ENCODE results near the gene SMIM22.

SMIM22 gene, protein sequence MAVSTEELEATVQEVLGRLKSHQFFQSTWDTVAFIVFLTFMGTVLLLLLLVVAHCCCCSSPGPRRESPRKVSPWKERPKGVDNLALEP

GRCh38 chr16:4795181-4795827 is at the start of gene SMIM22:
SMIM22 (plus strand) TSS chr16:4795369; CDS start chr16:4795735, 366 bp downstream.
- DNase-seq = no peak

DNA sequence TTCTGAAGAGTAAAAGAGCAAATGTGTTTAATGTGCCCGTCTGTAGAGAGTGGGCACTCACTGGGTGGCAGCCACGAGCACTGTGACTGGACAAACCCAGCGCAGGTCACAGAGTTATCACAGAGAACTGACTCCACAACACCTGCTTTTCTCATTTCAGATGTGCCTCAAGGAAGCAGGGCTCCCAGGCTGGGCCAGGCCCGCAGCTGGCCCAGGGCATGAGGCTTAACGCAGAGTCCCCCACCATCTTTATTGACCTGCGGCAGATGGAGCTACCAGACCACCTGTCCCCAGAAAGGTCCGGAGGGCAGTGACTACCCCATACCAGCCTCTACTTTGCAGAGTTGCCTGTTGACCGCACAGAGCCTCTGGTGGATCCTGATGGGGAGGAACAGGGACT is 49.0 kb upstream of the SMIM22 start:
- no peak for DNase-seq

DNA sequence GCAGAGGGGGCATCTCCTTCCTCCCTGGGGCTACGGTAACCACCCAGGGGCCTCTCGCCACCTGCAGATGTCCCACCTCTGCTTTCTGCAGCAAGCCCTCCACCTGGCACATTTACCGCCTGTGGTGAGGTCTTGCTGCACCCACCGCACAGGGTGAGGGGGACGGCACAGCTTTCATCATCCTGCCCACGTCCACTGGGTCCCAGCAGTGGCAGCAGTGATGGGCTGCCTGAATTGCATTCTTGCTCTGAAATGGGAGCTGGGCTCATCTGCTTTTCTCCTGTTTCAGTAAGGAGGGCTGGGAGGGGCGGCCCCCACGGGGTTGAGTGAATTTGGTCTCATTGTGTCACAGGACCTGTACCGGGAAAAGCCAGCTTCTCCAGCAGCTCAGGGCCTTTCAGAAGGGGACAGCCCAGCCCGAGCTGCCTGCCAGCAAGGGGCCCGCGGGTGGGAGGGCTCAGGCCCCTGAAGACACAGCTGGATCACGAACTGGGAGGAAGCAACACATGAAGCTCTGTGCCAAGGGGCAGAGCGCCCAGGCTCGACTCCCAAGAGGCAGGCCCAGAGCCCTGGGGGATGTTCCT is 48.1 kb upstream of the SMIM22 start:
- no peak for DNase-seq

DNA sequence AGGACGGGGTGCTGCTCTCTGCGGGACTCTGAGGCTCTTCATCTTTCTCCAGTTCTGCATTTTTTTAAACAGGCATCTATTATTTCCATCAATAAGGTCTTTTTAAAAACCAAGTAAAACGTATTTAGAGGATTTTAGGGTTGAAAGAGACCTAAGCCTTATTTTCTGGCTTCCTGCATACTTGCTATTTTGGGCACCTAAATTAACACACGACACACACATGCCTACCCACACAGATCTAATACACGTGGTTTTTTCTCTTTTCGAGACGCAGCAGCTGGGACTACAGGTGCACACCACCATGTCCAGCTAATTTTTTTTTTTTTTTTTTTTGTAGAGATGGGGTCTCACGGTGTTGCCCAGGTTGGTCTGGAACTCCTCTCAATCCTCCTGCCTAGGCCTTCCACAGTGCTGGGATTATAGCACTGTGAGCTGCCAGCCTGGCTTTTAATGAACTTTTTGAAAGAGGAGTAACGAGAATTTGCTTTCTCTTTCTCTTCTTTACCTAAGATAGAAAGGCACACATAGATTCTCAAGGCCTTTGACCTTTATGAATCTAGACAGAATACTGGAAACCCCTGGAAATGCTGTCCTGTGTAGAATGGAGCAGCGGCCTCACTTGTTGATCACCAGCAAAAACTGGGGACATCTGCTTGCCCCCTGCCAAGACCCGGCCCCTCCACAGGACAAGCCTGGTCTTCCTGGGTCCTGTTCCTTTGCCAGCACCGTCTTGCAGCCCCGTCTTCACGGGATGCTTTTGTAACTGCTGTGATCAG is 47.1 kb upstream of the SMIM22 start:
- no peak for DNase-seq

DNA sequence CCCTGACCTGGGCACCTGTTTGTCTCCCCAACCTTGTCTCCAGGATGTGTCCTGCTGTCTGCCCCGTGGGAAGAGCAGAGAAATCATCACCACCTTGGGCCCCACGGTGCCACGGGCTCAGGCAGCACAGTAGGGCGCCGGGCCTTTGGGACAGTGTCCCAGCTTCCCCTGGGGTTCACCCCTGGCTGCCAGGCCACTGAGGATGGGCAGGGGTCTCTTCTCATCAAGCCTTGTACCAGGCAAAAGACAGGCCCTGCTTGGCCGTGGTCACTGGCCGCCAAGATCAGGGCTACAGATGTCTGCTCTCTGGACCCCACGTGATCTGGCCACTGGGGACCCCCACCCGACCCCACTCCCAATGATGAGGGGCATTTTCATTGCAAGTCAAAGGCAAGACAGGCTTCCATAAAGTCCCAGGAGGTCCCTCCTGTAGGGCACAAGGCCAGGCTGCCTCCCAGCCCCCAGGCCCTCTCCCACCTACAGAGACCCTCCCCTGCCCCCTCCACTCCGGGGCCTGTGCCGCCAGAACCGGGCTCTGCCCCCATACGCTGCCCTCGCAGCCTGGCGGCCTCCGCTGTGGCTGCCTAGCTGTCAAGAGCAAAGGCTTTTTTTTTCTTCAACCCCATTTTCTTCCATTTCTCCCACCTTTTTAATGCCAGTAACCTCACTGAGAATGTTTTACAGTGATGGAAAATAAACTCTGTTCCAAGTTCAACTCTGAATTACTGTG is 46.3 kb upstream of the SMIM22 start:
- no peak for DNase-seq

DNA sequence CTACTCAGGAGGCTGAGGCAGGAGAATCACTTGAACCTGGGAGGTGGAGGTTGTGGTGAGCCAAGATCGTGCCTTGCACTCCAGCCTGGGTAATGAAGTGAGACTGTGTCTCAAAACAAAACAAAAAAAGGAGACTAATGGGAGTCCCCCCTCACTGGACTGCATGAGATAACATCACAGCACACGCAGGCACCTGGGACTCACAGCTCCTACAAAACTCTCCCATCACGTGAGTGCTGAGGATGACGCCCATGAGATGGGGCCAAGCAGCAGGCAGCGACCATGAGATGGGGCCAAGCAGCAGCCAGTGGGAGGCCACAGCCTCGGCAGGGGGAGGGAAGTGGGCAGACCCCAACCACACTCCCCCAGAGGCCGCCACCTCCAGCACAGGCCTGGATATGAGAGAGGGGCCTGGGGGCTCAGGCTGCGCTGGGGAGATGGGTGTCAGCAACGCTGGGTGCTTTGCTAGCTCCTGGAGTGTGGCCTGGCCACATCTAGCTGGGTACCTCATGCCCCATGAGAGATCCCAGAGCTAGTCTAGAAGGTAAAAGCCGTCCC is 45.4 kb upstream of the SMIM22 start:
- DNase-seq = no peak

DNA sequence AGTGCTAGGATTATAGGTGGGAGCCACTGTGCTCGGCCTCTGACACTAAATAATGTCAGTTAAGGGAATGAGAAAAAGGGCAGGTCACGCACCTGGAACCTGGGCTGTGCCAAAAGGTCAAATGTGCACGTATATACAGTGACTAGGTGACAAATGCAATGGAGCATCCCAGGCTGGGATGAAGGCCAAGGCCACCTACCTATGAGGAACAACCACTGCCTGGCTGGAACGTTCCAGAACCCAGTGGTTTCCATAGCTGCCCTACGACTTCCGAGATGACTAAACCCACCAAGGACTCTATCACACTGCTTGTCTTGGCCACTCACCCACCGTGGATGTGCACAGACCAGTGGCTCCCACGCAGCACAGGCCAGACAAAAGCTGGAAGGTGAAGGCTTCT is 44.3 kb upstream of the SMIM22 start:
- DNase-seq = no peak

DNA sequence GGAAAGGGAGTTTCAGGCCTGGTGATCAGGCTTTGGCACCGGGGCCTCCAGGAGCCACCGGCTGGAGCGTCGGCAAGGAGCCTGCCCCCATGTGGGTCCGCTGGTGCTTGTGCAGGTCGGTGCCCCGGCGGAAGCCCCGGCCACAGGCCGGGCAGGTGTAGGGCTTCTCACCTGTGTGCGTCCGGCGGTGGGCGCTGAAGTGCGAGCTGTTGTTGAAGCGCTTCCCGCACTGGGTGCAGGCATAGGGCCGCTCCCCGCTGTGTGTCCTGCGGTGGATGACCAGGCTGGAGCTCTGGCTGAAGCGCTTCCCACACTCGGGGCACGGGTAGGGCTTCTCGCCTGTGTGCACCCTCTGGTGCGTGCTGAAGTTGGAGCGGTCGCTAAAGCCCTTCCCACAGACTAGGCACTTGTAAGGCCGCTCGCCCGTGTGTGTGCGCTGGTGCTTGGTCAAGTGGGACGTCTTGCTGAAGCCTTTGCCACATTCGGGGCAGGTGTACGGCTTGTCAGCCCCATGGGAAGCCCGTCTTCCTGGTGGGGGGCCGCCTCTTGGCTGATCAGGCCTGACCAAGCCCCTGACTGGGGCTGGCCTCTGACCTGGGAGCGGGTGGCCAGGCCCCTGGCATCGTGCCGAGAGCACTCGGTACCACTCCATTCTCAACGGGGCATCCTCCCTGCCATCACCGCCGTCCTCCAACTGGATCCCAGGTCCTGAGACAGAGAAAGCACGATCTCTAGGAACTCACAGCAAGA is 42.6 kb upstream of the SMIM22 start:
- DNase-seq = no peak

DNA sequence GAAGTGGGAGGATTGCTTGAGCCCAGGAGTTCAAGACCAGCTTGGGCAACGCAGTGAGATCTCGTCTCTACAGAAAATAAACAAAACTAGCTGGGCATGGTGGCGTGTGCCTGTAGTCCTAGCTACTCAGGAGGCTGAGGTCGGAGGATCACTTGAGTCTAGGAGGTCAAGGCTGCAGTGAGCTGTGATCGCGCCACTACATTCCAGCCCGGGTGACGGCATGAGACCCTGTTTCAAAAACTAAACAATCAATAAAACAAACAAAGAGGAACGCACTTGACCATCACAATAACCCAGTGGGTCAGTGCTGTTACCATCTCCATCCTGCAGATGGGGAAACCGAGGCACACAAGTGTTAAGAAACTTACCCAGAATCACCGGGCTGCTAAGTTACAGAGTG is 41.9 kb upstream of the SMIM22 start:
- no peak for DNase-seq

- DNase-seq = no peak
Observed at GRCh38 chr16:4754865-4755264, 40.3 kb upstream of the SMIM22 start.

DNA sequence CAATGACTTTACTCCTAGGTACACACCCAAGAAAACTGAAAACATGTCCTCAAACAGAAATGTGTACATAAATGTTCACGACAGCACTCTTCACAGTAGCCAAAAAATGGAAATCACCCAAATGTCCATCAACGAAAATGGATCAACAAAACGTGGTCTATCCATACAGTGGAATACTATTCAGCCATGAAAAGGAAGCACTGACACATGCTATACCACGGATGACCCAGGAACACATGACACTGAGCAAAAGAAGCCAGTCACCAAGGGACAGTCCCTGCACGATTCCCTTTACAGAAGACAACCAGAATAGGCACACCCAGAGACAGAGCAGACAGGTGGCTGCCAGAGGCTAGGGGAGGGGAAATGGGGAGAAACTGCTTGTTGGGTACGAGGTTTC is 39.5 kb upstream of the SMIM22 start:
- no peak for DNase-seq

DNA sequence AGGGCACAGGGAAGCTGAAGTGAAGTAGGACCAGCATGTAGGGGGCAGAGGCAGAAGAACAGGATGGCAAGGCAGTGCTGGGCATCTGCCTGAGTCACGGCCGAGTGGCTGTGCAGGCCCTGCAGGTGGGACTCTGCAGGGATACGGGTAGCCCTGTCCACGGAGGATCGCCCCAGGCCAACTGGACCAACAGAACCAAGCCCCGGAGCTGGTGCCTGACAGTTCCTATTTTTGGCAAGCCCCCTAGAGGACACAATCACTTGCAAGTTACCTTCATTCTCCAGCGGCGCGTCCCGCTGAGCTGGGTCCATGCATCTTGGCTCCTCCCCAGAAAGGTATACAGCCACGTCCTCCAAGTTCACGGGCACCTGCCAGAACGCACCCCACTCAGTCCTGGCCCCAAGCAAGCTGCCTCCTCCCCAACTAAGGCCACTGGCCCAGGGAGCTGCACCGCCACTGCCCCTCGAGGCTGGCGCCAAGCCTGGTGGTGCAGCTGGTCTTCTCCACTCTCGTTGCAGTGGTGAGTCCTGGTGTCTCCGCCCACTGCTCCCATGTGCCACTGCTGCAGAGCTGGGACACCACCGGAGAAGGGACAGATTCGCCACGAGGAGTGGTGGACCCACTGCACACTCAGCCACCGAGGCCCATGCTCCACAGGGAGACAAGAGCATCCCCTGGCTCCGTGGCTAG is 34.8 kb upstream of the SMIM22 start:
- no peak for DNase-seq

DNA sequence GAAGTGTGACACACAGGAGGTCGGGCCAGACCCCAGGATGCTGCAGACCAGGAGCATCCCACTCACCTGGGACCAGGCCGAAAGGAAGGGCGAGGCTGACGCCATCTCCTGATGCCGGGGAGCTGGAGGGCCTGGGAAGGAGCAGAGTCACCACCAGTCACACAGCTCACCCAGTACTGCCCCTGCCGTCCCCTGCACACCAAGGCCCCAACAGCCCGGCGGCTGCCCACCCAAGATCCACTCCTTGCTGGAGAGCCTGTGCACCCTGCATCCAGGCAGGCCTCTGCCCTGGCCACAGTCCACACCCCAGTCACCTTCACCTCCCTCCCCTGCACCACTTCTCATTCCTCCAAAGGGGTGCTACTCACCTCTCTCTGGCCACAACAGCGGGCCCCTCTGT is 33.0 kb upstream of the SMIM22 start:
- DNase-seq = no peak

GRCh38 chr16:4763791-4764190 is 31.4 kb upstream of the SMIM22 start:
- DNase-seq = no peak

DNA sequence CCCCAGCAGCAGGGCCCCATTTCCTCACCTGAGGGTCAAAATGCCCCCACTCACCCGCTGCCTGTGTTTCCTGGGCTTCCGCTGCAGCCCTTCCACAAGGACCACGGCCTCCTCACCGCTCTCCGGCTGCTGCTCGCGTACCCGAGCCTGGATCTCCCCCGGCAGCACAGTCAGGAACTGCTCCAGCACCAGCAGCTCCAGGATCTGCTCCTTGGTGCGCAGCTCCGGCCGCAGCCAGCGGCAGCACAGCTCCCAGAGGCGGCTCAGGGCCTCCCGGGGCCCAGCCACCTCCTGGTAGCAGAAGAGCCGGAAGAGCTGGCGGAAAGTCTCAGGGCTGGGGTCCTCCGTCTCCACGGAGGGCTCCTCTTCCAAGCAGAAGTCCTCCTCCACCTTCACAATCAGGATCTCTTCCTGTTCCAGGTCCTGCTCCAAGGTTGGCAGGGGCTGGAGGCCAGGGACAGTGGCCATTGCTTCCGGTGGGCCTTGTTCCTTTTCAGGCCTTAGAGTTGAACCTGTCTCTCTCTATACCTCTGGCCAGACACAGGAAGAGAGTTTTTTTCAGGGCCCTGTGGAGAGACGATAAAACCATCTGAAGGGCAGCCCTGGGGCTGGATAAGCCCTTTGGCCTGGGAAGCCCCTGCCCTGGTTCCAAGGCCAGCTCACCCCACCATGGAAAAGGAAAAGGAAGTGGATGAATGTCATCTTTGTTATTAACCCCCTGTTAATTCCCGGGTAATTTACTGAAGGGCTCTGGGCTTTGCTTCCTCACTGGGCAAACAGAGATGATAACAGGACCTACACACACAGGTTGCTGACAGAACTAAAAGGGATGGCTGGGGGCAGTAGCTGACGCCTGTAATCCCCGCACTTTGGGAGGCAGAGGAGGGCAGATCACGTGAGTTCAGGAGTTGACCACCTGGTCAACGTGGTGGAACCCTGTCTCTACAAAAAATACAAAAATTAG is 29.4 kb upstream of the SMIM22 start:
- no peak for DNase-seq

DNA sequence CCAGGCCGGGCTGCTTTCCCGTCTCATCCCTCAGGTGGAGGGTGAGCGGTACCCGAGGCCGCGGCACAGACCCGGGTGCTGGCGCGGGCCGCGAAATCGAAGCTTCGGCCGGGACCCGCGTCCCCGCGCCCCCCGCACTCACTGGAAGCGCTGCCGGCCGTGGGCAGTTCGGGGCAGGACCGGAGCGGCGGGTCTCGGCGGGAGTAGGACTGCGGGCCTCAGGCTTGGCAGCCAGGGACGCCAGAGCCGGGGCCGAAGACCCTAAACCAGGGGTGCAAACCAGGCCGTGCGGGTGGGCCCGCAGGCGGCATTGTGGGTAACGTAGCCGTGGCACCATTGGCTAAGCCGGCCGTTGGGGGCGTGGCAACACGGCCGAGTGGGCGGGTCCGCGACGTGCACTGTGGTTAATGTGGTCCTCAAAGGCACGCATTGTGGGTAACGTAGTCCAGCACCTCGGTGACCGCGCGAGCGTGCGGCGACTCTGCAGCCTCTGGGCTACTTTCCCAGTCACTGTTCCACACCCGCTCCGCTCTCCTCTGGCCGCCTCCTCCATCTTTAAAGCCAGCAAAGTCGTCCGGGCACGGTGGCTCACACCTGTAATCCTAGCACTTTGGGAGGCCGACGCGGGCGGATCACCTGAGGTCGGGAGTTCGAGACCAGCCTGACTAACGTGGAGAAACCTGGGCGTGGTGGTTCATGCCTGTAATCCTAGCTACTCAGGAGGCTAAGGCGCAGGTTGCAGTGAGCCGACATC is 28.1 kb upstream of the SMIM22 start, which contains the start of gene ZNF500:
ZNF500 (minus strand) TSS at position 288 of the 754 bp plus-strand sequence. CDS start 1,184 bp downstream, outside the sequence.
- peak; percentile 95 for DNase-seq

GRCh38 chr16:4767872-4768548 is 27.2 kb upstream of the SMIM22 start:
- DNase-seq = no peak

GRCh38 chr16:4768549-4769305 is 26.4 kb upstream of the SMIM22 start:
- DNase-seq = peak; percentile 89

Measured in CD4-positive, alpha-beta T cell treated with Interleukin-4 for 4 hours (primary cell).